ENCODE results near the gene CDK2AP2.

Gene CDK2AP2

DNA sequence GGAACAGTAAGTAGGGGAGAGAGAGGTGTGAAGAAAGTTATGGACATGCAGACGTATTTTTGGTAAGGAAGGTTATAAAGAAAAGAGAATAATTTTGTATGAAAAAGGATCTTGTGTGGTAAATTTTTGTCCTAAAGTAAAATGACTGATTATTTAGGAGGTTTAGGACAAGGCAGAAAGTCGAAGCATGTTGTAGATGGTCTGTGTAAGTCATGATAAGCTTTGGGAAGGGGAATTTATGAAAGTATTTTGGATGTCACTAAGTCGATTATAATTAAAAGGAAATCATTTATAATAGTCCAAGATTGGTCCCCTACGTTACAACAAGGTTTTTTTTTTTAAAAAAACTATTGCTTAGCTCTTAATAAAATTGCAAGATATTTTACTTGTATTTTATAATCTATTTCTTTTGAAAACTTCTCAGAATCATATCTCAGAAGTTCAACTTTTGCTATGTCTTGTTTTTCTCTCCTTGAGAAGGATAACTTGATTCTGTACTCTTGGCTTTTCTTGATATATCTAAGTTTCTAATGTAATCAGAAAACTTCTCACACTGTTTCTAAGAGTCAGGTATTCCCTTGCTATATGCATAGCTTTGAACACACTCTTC, 26.2 kb upstream of the CDK2AP2 start:
- H3K4me1 Mint-ChIP-seq = no peaks in the 10 kb centered on the region
- H3K27ac Mint-ChIP-seq = no peak overlapping the region
- no peak overlapping the region for H3K4me3 Mint-ChIP-seq
- no peaks in the 10 kb centered on the region for H3K27me3 Mint-ChIP-seq
- H3K36me3 Mint-ChIP-seq = peaks cover 2% of the 10 kb centered on the region
- H3K9me3 Mint-ChIP-seq = no peaks in the 10 kb centered on the region

GRCh38 chr11:67532889-67533288, 24.9 kb upstream of the CDK2AP2 start:
- Mint-ChIP-seq H3K36me3 (peaks cover 2% of the 10 kb centered on the region), H3K27me3 (no peaks in the 10 kb centered on the region), H3K4me3 (no peak overlapping the region), H3K9me3 (no peaks in the 10 kb centered on the region), H3K27ac (no peak overlapping the region), H3K4me1 (no peaks in the 10 kb centered on the region)

- Mint-ChIP-seq H3K36me3 (peaks cover 2% of the 10 kb centered on the region), H3K27me3 (no peaks in the 10 kb centered on the region), H3K4me1 (no peaks in the 10 kb centered on the region), H3K4me3 (no peak overlapping the region), H3K9me3 (no peaks in the 10 kb centered on the region), H3K27ac (no peak overlapping the region)
Observed at GRCh38 chr11:67530282-67530592, 22.3 kb upstream of the CDK2AP2 start.

- Mint-ChIP-seq H3K27ac (no peak overlapping the region), H3K4me3 (no peak overlapping the region), H3K27me3 (no peaks in the 10 kb centered on the region), H3K36me3 (no peaks in the 10 kb centered on the region), H3K4me1 (no peaks in the 10 kb centered on the region), H3K9me3 (no peaks in the 10 kb centered on the region)
Observed at GRCh38 chr11:67528376-67528775, 20.4 kb upstream of the CDK2AP2 start.

DNA sequence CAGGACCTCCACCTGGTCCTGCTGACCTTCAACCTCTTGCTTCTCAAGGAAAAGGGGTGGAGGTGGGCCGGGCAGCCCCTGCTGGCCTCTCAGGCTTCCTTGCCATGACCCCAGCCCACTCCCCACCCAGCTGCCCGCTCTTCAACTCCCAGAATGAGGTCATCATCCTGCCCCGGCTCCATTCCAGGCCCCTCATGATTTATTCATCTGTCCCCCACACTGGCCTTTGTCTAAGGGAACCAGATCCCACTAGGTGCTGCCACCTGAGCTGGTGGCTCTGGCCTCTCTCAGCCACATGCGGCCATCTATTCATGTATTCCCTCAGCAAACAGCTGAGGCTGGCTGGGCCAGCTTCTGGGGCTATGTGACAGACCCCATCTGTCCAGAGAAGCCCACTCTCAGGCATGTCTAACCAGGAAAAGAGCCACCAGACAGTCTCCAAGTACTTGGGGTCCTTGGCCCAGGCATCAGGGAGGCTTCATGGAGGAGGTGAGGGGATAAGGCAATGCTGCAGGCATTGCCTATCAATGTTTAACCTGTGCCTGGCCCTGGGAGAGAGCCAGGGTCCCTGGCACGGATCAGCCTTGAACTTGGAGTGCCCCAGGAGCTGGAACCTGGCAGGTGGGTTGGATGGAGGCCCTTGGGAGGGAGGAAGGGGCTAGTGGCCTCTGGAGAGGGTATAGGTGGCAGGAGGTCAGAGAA, 17.5 kb upstream of the CDK2AP2 start:
- Mint-ChIP-seq H3K4me1 (no peaks in the 10 kb centered on the region), H3K27me3 (no peaks in the 10 kb centered on the region), H3K9me3 (no peaks in the 10 kb centered on the region), H3K27ac (no peak overlapping the region), H3K4me3 (no peak overlapping the region), H3K36me3 (no peaks in the 10 kb centered on the region)

- Mint-ChIP-seq H3K27me3 (no peaks in the 10 kb centered on the region), H3K4me1 (no peaks in the 10 kb centered on the region), H3K36me3 (no peaks in the 10 kb centered on the region), H3K9me3 (no peaks in the 10 kb centered on the region), H3K27ac (no peak overlapping the region), H3K4me3 (no peak overlapping the region)
Observed at GRCh38 chr11:67524480-67524808, 16.5 kb upstream of the CDK2AP2 start.

GRCh38 chr11:67523556-67524479, 15.9 kb upstream of the CDK2AP2 start:
- Mint-ChIP-seq H3K4me1 (no peaks in the 10 kb centered on the region), H3K27me3 (no peaks in the 10 kb centered on the region), H3K9me3 (no peaks in the 10 kb centered on the region), H3K36me3 (no peaks in the 10 kb centered on the region), H3K27ac (no peak overlapping the region), H3K4me3 (no peak overlapping the region)

DNA sequence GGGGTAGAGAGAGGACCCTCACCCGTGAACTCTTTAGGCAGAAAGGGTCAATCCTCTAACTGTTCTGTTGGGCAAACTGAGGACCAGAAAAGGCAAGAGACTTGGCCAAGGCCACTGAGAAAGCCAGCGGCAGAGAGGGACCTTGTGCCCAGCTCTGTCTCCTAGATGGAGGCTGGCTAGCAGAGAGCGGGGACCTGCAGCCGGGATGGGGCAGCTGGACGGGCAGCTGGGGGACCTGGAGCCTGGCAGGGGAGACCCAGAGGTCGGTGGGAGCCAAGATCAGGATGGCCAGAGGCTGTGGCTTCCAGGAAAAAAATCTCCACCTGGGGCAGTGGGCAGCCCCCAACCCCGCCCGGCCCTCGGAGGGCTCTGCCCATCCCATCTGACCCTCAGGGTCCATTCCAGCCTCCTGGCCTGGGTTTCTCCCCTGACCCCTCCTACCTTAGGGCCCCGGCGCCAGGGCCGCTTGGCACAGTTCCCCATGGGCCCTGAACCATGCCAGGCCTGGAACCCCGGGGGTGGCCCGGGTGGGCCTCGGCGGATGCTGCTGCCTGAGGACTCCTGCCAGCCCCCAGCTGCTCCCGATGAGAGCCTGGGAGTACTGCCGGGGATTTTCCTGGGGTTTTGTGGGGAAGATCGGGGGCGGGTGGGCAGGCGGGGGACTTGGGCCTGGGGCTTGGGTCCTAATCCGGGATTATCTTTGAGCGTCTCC, 15.0 kb upstream of the CDK2AP2 start, which contains the start of gene CABP2:
Gene CABP2 (minus strand): TSS at position 603 of the 712 bp plus-strand sequence. CDS start 120 bp downstream, at position 483.
- Mint-ChIP-seq H3K27me3 (no peaks in the 10 kb centered on the region), H3K36me3 (no peaks in the 10 kb centered on the region), H3K9me3 (no peaks in the 10 kb centered on the region), H3K27ac (no peak within 1 kb of the TSS), H3K4me3 (no peak within 1 kb of the TSS), H3K4me1 (no peaks in the 10 kb centered on the region)

DNA sequence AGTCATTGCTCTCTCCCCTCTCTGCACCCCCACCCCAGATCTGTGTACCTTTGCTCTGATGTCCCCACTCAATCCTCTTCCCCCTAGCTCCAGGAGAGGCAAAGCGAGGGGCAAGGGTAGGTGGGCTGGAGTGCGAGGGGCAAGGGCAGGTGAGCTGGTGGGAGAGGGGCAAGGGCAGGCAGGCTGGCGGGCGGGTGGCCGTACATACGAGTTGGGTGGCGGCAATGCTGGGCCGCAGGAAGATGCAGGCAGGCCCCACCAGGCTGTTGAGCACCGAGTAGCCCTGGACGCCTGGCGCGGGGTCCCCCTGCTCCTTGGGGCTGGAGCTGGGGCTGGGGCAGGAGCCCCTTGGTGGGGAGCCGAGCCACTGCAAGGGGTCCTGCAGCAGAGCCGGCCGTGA, 14.4 kb upstream of the CDK2AP2 start:
- Mint-ChIP-seq H3K4me3 (no peak overlapping the region), H3K27me3 (no peaks in the 10 kb centered on the region), H3K4me1 (no peaks in the 10 kb centered on the region), H3K9me3 (no peaks in the 10 kb centered on the region), H3K27ac (no peak overlapping the region), H3K36me3 (no peaks in the 10 kb centered on the region)

GRCh38 chr11:67521924-67522323, 14.0 kb upstream of the CDK2AP2 start:
- Mint-ChIP-seq H3K4me1 (no peaks in the 10 kb centered on the region), H3K9me3 (no peaks in the 10 kb centered on the region), H3K4me3 (no peak overlapping the region), H3K27ac (no peak overlapping the region), H3K27me3 (no peaks in the 10 kb centered on the region), H3K36me3 (no peaks in the 10 kb centered on the region)

DNA sequence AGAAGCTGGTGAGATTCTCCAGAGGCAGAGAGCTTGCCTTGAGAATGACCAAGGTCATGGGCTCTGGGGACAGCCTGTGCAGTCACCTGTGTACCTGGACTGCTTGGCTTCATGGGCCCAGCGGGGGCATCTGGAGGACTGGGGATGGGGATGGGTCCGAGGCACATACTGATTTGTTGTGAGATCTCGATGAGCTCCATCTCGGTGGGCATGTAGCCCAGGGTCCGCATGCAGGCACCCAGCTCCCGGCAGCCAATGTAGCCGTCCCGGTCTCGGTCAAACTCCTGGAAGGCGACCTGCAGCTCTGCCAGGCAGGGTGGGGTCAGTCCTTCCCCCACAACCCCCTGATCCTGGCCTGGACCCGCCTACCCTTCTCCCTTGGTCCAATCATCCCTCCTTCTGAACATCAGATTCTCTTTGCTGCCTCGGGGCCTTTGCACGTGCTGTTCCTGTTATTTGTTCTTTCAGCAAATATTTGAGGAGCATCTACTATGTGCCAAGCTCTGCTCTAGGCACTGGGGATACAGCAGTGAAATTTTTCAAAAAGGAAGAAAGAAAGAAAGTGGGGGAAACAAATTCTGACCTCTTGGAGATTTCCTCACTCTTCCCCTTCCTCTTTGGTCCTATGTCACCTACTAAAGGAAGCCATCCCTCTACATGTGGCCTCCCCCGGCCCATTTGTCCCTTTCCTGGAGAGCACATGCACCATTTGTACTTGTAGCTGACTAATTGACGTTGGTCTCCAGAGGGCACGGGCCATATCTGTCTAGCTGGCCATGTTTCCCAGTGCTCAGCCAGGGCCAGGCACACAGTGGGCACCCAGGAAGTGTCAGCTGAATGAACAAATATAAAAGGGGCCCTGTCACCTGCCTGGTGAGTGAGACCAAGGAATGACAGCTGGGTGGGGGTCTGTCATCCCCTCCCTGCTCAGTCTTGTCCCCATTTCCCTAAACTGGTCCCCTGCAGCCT, 13.2 kb upstream of the CDK2AP2 start:
- H3K27me3 Mint-ChIP-seq = no peaks in the 10 kb centered on the region
- no peak overlapping the region for H3K4me3 Mint-ChIP-seq
- no peaks in the 10 kb centered on the region for H3K36me3 Mint-ChIP-seq
- no peaks in the 10 kb centered on the region for H3K9me3 Mint-ChIP-seq
- H3K4me1 Mint-ChIP-seq = no peaks in the 10 kb centered on the region
- H3K27ac Mint-ChIP-seq = no peak overlapping the region

GRCh38 chr11:67519726-67520125, 11.8 kb upstream of the CDK2AP2 start:
- no peaks in the 10 kb centered on the region for H3K4me1 Mint-ChIP-seq
- no peaks in the 10 kb centered on the region for H3K9me3 Mint-ChIP-seq
- H3K36me3 Mint-ChIP-seq = no peaks in the 10 kb centered on the region
- no peak overlapping the region for H3K4me3 Mint-ChIP-seq
- H3K27ac Mint-ChIP-seq = no peak overlapping the region
- no peaks in the 10 kb centered on the region for H3K27me3 Mint-ChIP-seq

DNA sequence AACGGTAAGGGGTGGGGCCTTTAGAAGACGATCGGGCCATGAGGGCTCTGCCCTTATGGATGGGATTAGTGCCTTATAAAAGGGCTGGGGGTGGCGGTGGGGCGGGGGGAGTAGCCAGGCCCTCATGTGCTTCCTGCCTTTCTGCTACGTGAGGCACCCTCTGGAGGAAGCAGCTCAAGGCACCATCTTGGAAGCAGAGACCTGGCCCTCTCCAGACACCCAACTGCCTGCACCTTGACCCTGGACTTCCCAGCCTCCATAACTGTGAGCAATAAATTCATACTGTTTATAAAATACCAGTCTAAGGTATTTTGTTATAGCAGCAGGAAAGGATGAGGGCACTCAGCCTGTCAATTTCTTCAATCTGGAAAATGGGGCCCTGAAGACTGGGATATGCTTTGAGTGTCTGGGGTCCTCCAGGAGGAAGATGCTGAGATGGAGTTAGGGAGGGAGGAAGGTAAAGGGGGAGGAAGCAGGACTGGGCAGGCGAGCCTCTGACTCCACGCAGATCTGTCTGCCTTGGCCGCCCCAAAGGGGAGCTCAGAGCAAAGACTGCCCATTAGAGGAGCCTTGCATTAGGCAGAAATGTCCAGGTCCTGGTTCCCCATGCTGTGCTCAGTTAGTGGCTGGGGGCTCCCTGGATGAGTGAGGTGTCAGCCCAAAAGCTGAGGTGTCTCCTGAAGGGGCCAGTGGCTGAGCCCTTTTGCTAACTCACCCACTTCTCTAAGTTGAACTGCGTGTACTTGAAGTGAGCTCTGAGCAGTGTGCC, 10.0 kb upstream of the CDK2AP2 start:
- H3K27ac Mint-ChIP-seq = no peak overlapping the region
- no peaks in the 10 kb centered on the region for H3K36me3 Mint-ChIP-seq
- no peaks in the 10 kb centered on the region for H3K4me1 Mint-ChIP-seq
- no peak overlapping the region for H3K4me3 Mint-ChIP-seq
- no peaks in the 10 kb centered on the region for H3K27me3 Mint-ChIP-seq
- no peaks in the 10 kb centered on the region for H3K9me3 Mint-ChIP-seq

DNA sequence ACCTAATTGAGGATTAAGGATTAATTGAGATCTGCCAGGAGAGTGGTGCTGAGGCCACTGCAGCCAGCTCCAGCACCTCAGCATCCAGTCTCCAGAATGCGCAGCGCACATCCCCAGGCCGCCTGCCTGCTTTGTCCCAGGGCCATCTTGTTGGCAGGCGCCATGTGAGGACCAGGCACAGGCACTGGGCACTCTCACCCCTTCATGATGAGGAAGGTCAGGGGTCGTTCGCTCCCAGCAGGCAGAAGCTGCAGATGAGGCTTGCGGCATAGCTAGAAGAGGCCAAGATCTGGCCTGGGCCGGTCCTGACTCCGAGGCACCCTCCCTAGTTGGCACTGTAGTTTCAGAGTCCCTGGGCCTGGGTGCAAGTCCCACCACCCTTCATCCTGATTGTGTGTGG, 8.8 kb upstream of the CDK2AP2 start:
- Mint-ChIP-seq H3K4me1 (no peaks in the 10 kb centered on the region), H3K27ac (no peak overlapping the region), H3K4me3 (no peak overlapping the region), H3K27me3 (no peaks in the 10 kb centered on the region), H3K9me3 (no peaks in the 10 kb centered on the region), H3K36me3 (no peaks in the 10 kb centered on the region)

All from activated naive CD4-positive, alpha-beta T cell treated with anti-CD3 and anti-CD28 coated beads, Interleukin-2, amount 50 U/mL, for 24 hours (primary cell).